ENCODE data around the gene KRTAP10-11.

KRTAP10-11 gene

DNA sequence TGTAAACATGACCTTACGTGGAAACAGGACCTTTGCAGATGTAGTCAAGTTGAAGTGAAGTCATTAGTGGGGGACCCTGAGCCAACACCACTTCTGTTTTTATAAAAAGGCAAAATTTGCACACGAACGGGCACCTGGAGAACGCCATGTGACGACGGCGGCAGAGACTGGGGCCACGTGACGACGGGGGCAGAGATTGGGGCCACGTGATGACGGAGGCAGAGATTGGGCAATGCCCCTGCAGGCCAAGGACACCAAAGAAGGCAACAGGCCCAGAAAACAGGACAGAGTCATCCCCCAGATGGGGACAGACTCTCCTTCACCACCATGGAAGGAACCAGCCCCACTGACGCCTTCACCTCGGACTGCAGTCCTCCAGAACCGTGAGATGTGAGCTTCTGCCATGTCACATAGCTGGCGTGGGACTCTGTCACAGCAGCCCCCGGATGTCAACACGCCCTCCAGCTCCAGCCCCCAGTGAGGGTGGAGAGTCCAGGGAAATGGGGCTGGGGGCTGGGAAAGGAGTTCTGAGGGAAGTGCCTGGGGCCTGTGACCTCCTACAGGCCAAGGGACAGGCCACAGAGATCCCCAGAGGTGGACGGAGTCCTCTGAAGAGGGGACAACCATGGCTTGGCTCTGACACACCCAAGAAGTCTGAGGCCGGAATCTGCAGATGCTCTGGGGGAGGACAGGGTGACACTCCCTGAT is 4.2 kb downstream of the KRTAP10-11 start:
- H3K4me2 ChIP-seq (ENCODE audit: low read length) = no peak overlapping the region
- no peaks in the 10 kb centered on the region for H3F3A ChIP-seq (ENCODE audit: control insufficient read depth, insufficient read depth)
- H3K9me2 ChIP-seq (replicated peaks; ENCODE audit: control insufficient read depth, low read length) = no peaks in the 10 kb centered on the region
- no peaks in the 10 kb centered on the region for H3K4me1 ChIP-seq (ENCODE audit: control insufficient read depth, low read length)
- no peaks in the 10 kb centered on the region for H3K9me3 ChIP-seq (ENCODE audit: control insufficient read depth, insufficient read depth, low read length)
- TF ChIP-seq, protein P1, sequence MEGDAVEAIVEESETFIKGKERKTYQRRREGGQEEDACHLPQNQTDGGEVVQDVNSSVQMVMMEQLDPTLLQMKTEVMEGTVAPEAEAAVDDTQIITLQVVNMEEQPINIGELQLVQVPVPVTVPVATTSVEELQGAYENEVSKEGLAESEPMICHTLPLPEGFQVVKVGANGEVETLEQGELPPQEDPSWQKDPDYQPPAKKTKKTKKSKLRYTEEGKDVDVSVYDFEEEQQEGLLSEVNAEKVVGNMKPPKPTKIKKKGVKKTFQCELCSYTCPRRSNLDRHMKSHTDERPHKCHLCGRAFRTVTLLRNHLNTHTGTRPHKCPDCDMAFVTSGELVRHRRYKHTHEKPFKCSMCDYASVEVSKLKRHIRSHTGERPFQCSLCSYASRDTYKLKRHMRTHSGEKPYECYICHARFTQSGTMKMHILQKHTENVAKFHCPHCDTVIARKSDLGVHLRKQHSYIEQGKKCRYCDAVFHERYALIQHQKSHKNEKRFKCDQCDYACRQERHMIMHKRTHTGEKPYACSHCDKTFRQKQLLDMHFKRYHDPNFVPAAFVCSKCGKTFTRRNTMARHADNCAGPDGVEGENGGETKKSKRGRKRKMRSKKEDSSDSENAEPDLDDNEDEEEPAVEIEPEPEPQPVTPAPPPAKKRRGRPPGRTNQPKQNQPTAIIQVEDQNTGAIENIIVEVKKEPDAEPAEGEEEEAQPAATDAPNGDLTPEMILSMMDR (IDR thresholded peaks at IDR 0.05; ENCODE audit: low read depth, low read length, poor library complexity, severe bottlenecking) = no peak
- no peak for TF ChIP-seq EZH2phosphoT487 (IDR thresholded peaks at IDR 0.05; ENCODE audit: borderline replicate concordance, low read length)
- no peaks in the 10 kb centered on the region for H3K36me3 ChIP-seq (ENCODE audit: control insufficient read depth, low read length)
- H4K20me1 ChIP-seq (ENCODE audit: control insufficient read depth, insufficient read depth, low read depth, low read length) = no peaks in the 10 kb centered on the region
- H3K4me3 ChIP-seq (ENCODE audit: low read length) = no peak overlapping the region
- H3K27ac ChIP-seq (ENCODE audit: low read depth, low read length) = no peak overlapping the region
- no peaks in the 10 kb centered on the region for H3K27me3 ChIP-seq (ENCODE audit: control insufficient read depth, low read length)
- H3K79me2 ChIP-seq (ENCODE audit: control insufficient read depth, low read length) = no peaks in the 10 kb centered on the region

GRCh38 chr21:44650973-44651675 is 4.9 kb downstream of the KRTAP10-11 start:
- Histone ChIP-seq H3K9me3 (ENCODE audit: control insufficient read depth, insufficient read depth, low read length) (no peaks in the 10 kb centered on the region), H3K27me3 (ENCODE audit: control insufficient read depth, low read length) (no peaks in the 10 kb centered on the region), H3F3A (ENCODE audit: control insufficient read depth, insufficient read depth) (no peaks in the 10 kb centered on the region), H4K20me1 (ENCODE audit: control insufficient read depth, insufficient read depth, low read depth, low read length) (no peaks in the 10 kb centered on the region), H3K4me3 (ENCODE audit: low read length) (no peak overlapping the region), H3K79me2 (ENCODE audit: control insufficient read depth, low read length) (no peaks in the 10 kb centered on the region), H3K4me2 (ENCODE audit: low read length) (no peak overlapping the region), H3K9me2 (replicated peaks; ENCODE audit: control insufficient read depth, low read length) (no peaks in the 10 kb centered on the region), H3K27ac (ENCODE audit: low read depth, low read length) (no peak overlapping the region), H3K4me1 (ENCODE audit: control insufficient read depth, low read length) (no peaks in the 10 kb centered on the region), H3K36me3 (ENCODE audit: control insufficient read depth, low read length) (no peaks in the 10 kb centered on the region)
- TF ChIP-seq, protein P1 (IDR thresholded peaks at IDR 0.05; ENCODE audit: low read depth, low read length, poor library complexity, severe bottlenecking) = no peak
- no peak for TF ChIP-seq EZH2phosphoT487 (IDR thresholded peaks at IDR 0.05; ENCODE audit: borderline replicate concordance, low read length)

DNA sequence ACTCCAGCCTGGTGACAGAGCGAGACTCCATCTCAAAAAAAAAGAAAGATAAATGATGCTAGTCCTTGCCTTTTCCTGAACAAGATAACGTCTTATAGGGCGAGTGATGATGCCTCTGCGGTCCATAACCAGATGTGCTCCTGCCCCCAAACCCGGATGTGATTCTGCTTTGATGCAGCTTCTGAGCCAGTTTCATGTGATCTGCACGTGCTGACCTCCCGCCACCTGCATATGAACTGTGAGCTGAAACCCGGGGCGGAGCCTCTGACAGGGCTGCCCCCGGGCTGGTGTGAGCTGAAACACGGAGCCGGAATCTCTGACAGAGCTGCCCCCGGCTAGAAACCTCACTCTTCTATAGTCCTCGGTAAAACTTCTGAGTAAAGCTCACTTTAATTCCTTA is 6.9 kb downstream of the KRTAP10-11 start:
- Histone ChIP-seq H4K20me1 (ENCODE audit: control insufficient read depth, insufficient read depth, low read depth, low read length) (no peaks in the 10 kb centered on the region), H3K27me3 (ENCODE audit: control insufficient read depth, low read length) (no peaks in the 10 kb centered on the region), H3K4me1 (ENCODE audit: control insufficient read depth, low read length) (no peaks in the 10 kb centered on the region), H3K9me3 (ENCODE audit: control insufficient read depth, insufficient read depth, low read length) (no peaks in the 10 kb centered on the region), H3K4me2 (ENCODE audit: low read length) (no peak overlapping the region), H3K9me2 (replicated peaks; ENCODE audit: control insufficient read depth, low read length) (no peaks in the 10 kb centered on the region), H3F3A (ENCODE audit: control insufficient read depth, insufficient read depth) (no peaks in the 10 kb centered on the region), H3K27ac (ENCODE audit: low read depth, low read length) (no peak overlapping the region), H3K79me2 (ENCODE audit: control insufficient read depth, low read length) (no peaks in the 10 kb centered on the region), H3K4me3 (ENCODE audit: low read length) (no peak overlapping the region), H3K36me3 (ENCODE audit: control insufficient read depth, low read length) (no peaks in the 10 kb centered on the region)
- no peak for TF ChIP-seq EZH2phosphoT487 (IDR thresholded peaks at IDR 0.05; ENCODE audit: borderline replicate concordance, low read length)
- TF ChIP-seq, protein P1 (IDR thresholded peaks at IDR 0.05; ENCODE audit: low read depth, low read length, poor library complexity, severe bottlenecking) = no peak
